IMR-90 (cell line): ENCODE data around the gene KRT9. TPM values are rescaled to one million over a fixed set of nuclear protein-coding genes. Genes with fewer than 3 reads are reported as not detected.

ENCODE experiments used
- ATAC-seq: fragments of 200-7000 bp; cut with Tn5 transposase; 2 replicates; pipeline ENCODE4 v1.9.1; 2020; ENCODE audit warnings: low read depth, mild to moderate bottlenecking, moderate library complexity
- BruUV-seq: library from RNA; stranded (reverse); fragments of 400-500 nt; replicated peaks from 2 replicates; lab custom pipeline; 2021; lab: Mats Ljungman, UMichigan
- CTCF ChIA-PET: fragments of 300-600 bp; formaldehyde crosslinking; extraction: SDS; loops from one replicate; lab custom pipeline; 2021; ENCODE audit warnings: antibody characterized with exemption; lab: Yijun Ruan, JAX
- POLR2A ChIA-PET: fragments of 300-600 bp; sonication (Branson Sonifier 250); formaldehyde crosslinking; loops from one replicate; lab custom pipeline; 2022; ENCODE audit warnings: antibody characterized with exemption; ENCODE audit not compliant: unreplicated experiment; lab: Charles Lee
- DNase-seq: peaks from one replicate; pipeline ENCODE4 v3.0.0; 2013
- H2AFZ ChIP-seq: replicated peaks from 2 replicates; pipeline ENCODE3; 2013; ENCODE audit warnings: low read length, mild to moderate bottlenecking; ENCODE audit not compliant: poor library complexity
- H2AK5ac ChIP-seq: 2 replicates; pipeline ENCODE4 v1.6.1; 2013; ENCODE audit warnings: low read depth, low read length, inconsistent platforms
- H2AK9ac ChIP-seq: replicated peaks from 2 replicates; pipeline ENCODE3; 2013; ENCODE audit warnings: mild to moderate bottlenecking, low read depth, low read length, moderate library complexity; ENCODE audit not compliant: poor library complexity
- H2BK120ac ChIP-seq: 2 replicates; pipeline ENCODE4 v1.6.1; 2013; ENCODE audit warnings: low read depth, low read length, inconsistent platforms
- H2BK15ac ChIP-seq: 3 replicates; pipeline ENCODE4 v1.6.1; 2013; ENCODE audit warnings: low read depth, low read length, inconsistent platforms
- H2BK20ac ChIP-seq: 2 replicates; pipeline ENCODE4 v1.6.1; 2013; ENCODE audit warnings: low read depth, mild to moderate bottlenecking, inconsistent platforms, low read length, moderate library complexity
- H2BK5ac ChIP-seq: 2 replicates; pipeline ENCODE4 v1.6.1; 2013; ENCODE audit warnings: mild to moderate bottlenecking, low read depth, low read length, inconsistent platforms; ENCODE audit not compliant: poor library complexity, severe bottlenecking
- H3K14ac ChIP-seq: replicated peaks from 2 replicates; pipeline ENCODE4 v1.6.1; 2013; ENCODE audit warnings: low read depth, low read length, inconsistent platforms
- H3K18ac ChIP-seq: 2 replicates; pipeline ENCODE4 v1.6.1; 2013; ENCODE audit warnings: low read depth, low read length, control low read depth
- H3K23ac ChIP-seq: 2 replicates; pipeline ENCODE4 v1.6.1; 2013; ENCODE audit warnings: low read depth, low read length, inconsistent platforms
- H3K27ac ChIP-seq: 2 replicates; pipeline ENCODE4 v1.5.1; 2013; ENCODE audit warnings: mild to moderate bottlenecking, control low read depth, low read length; ENCODE audit not compliant: insufficient read depth
- H3K27me3 ChIP-seq: 2 replicates; pipeline ENCODE4 v1.6.1; 2013; ENCODE audit warnings: low read length; ENCODE audit not compliant: control insufficient read depth, insufficient read depth
- H3K36me3 ChIP-seq: 2 replicates; pipeline ENCODE4 v1.6.1; 2013; ENCODE audit warnings: low read length, mixed read lengths; ENCODE audit not compliant: control insufficient read depth, insufficient read depth
- H3K4ac ChIP-seq: 2 replicates; pipeline ENCODE4 v1.6.1; 2013; ENCODE audit warnings: low read depth, low read length, inconsistent platforms
- H3K4me1 ChIP-seq: 2 replicates; pipeline ENCODE4 v1.6.1; 2013; ENCODE audit warnings: low read length, mixed read lengths; ENCODE audit not compliant: control insufficient read depth, insufficient read depth
- H3K4me2 ChIP-seq: 2 replicates; pipeline ENCODE4 v1.6.1; 2013; ENCODE audit warnings: low read depth, mild to moderate bottlenecking, control low read depth, low read length, moderate library complexity
- H3K4me3 ChIP-seq: 2 replicates; pipeline ENCODE4 v1.5.1; 2013; ENCODE audit warnings: low read depth, mild to moderate bottlenecking, control low read depth, low read length, moderate library complexity; ENCODE audit not compliant: insufficient read depth
- H3K56ac ChIP-seq: 2 replicates; pipeline ENCODE4 v1.6.1; 2013; ENCODE audit warnings: low read length, inconsistent platforms; ENCODE audit not compliant: insufficient read depth; ENCODE audit errors: extremely low read depth
- H3K79me1 ChIP-seq, 2 experiments: 2 replicates each; pipeline ENCODE4 v1.6.1; 2013; ENCODE audit warnings: low read length in 2 of 2, inconsistent platforms in 1 of 2, low read depth in 1 of 2
- H3K9ac ChIP-seq: 2 replicates; pipeline ENCODE4 v1.6.1; 2013; ENCODE audit warnings: low read depth, low read length, control low read depth
- H3K9me1 ChIP-seq: 2 replicates; pipeline ENCODE4 v1.6.1; 2013; ENCODE audit warnings: low read length, inconsistent platforms; ENCODE audit not compliant: insufficient read depth
- H3K9me3 ChIP-seq: 2 replicates; pipeline ENCODE4 v1.6.1; 2013; ENCODE audit warnings: low read length; ENCODE audit not compliant: control insufficient read depth, insufficient read depth
- H4K20me1 ChIP-seq: 2 replicates; pipeline ENCODE4 v1.6.1; 2013; ENCODE audit warnings: low read length, inconsistent platforms; ENCODE audit not compliant: insufficient read depth
- H4K5ac ChIP-seq: 2 replicates; pipeline ENCODE4 v1.6.1; 2013; ENCODE audit warnings: mild to moderate bottlenecking, low read depth, low read length, control low read depth
- H4K8ac ChIP-seq, 2 experiments: 2 replicates each; pipeline ENCODE4 v1.6.1; 2013; ENCODE audit warnings: low read depth in 2 of 2, low read length in 2 of 2, control low read depth in 1 of 2, inconsistent platforms in 1 of 2
- H4K91ac ChIP-seq: 2 replicates; pipeline ENCODE4 v1.6.1; 2013; ENCODE audit warnings: low read depth, low read length, inconsistent platforms; ENCODE audit not compliant: insufficient read depth
- BHLHE40 ChIP-seq: fragments of 150-350 bp; IDR thresholded peaks from 2 replicates; pipeline ENCODE4 v1.6.1; 2016; ENCODE audit warnings: mild to moderate bottlenecking, low read depth, low read length
- CEBPB ChIP-seq: IDR thresholded peaks from 2 replicates; pipeline ENCODE4 v1.6.1; 2012; ENCODE audit warnings: low read depth, low read length, improper control_type of control experiment
- CHD1 ChIP-seq: IDR thresholded peaks from 2 replicates; pipeline ENCODE4 v1.6.1; 2012; ENCODE audit warnings: low read depth, low read length, improper control_type of control experiment
- FOS ChIP-seq: fragments of 150-350 bp; IDR thresholded peaks from 2 replicates; pipeline ENCODE4 v1.6.1; 2016; ENCODE audit warnings: low read depth, low read length
- MAFK ChIP-seq: IDR thresholded peaks from 2 replicates; pipeline ENCODE4 v1.6.1; 2012; ENCODE audit warnings: low read depth, low read length, improper control_type of control experiment
- MAZ ChIP-seq: IDR thresholded peaks from 2 replicates; pipeline ENCODE4 v1.6.1; 2012; ENCODE audit warnings: low read depth, mild to moderate bottlenecking, low read length, improper control_type of control experiment, moderate library complexity, borderline replicate concordance
- MXI1 ChIP-seq: IDR thresholded peaks from 2 replicates; pipeline ENCODE4 v1.6.1; 2012; ENCODE audit warnings: low read depth, mild to moderate bottlenecking, low read length, moderate library complexity, borderline replicate concordance
- NFE2L2 ChIP-seq: fragments of 150-350 bp; IDR thresholded peaks from 2 replicates; pipeline ENCODE4 v1.6.1; 2016; ENCODE audit warnings: low read depth, mild to moderate bottlenecking, low read length
- POLR2A ChIP-seq: IDR thresholded peaks from 2 replicates; pipeline ENCODE4 v1.6.1; 2012; ENCODE audit warnings: mild to moderate bottlenecking, low read depth, low read length
- RCOR1 ChIP-seq: IDR thresholded peaks from 2 replicates; pipeline ENCODE4 v1.6.1; 2012; ENCODE audit warnings: mild to moderate bottlenecking, low read length, improper control_type of control experiment; ENCODE audit not compliant: insufficient replicate concordance
- RFX5 ChIP-seq: IDR thresholded peaks from 2 replicates; pipeline ENCODE4 v1.8.0; 2012; ENCODE audit warnings: low read depth, mild to moderate bottlenecking, low read length, moderate library complexity
- SMC3 ChIP-seq: fragments of 150-350 bp; IDR thresholded peaks from 2 replicates; pipeline ENCODE4 v1.6.1; 2016; ENCODE audit warnings: low read depth, mild to moderate bottlenecking, antibody characterized with exemption, low read length, moderate library complexity
- WGBS, 2 experiments: methylation state at CpG; one replicate each; pipeline versions ENCODE4 v1.1.5 to v1.1.7; 2013; ENCODE audit warnings: missing lambda C conversion rate in 2 of 2; ENCODE audit not compliant: insufficient read length in 1 of 2; ENCODE audit errors: extremely low coverage in 2 of 2; 5-methylcytosine and 5-hydroxymethylcytosine counted together
- dilution Hi-C: fragments of 300-500 bp; cut with HindIII; formaldehyde crosslinking; loops from one replicate; pipeline ENCODE4 v1.14.3; 2018; ENCODE audit warnings: low sequenced_read_pairs; ENCODE audit not compliant: unreplicated experiment
- in situ Hi-C: fragments of 300-500 bp; cut with MboI; formaldehyde crosslinking; loops from 3 replicates; pipeline ENCODE4 v1.14.3; 2019; ENCODE audit warnings: low sequenced_read_pairs, inconsistent platforms, mixed read lengths
- intact Hi-C: fragments of 100-400 bp; cut with micrococcal nuclease; formaldehyde crosslinking; loops from 2 replicates; pipeline ENCODE4 v1.10.0; 2022
- polyA plus RNA-seq, 3 experiments: library from polyadenylated mRNA; depleted of rRNA; stranded (reverse); fragments of >200 nt; gene quantifications; 2 replicates each; pipeline ENCODE4 v1.2.3, GENCODE V29; 2012; ENCODE audit warnings: low replicate concordance in 1 of 3
- total RNA-seq: library from RNA; depleted of rRNA; stranded (reverse); fragments of >200 nt; gene quantifications from 2 replicates; pipeline ENCODE4 v1.2.3, GENCODE V29; 2012
- TF ChIP-seq, protein P1 (sequence below): conservative IDR thresholded peaks from 2 replicates; pipeline ENCODE4 v1.5.1; 2012; ENCODE audit warnings: mild to moderate bottlenecking, low read depth, low read length, improper control_type of control experiment
- TF ChIP-seq, protein P2 (sequence below): fragments of 150-350 bp; IDR thresholded peaks from 2 replicates; pipeline ENCODE4 v1.6.1; 2017; ENCODE audit warnings: mild to moderate bottlenecking, antibody characterized with exemption, low read length, low read depth
- TF ChIP-seq, protein P3 (sequence below): fragments of 150-350 bp; IDR thresholded peaks from 2 replicates; pipeline ENCODE4 v1.6.1; 2016; ENCODE audit warnings: low read depth, mild to moderate bottlenecking, low read length, moderate library complexity, borderline replicate concordance

Gene KRT9
- total and polyA plus RNA-seq, 2 of the 4 experiments (the other 2 are of a cell fraction) = not detected

DNA sequence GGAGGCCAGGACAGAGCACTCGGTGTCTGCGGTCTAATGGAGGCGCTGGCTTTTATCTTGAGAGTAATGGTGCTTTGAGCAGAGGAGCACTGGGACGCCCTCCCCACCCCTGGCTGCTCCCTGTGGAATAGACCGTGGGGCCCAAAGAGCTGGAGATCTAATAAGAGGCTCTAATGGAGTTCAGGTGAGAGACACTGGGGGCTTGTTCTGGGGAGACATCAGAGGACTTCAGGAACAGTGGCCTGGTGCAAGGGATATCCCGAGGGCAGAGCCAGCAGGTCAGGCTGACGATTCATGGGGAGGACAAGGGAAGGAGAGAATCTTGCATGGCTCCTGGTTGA, 34.3 kb downstream of the KRT9 start:
- peak overlapping the region; percentile 9; the same call in 1 of the 2 replicates for H4K5ac ChIP-seq
- WGBS, 2 experiments = 90% methylated on average over 2 of the region's 7 CpGs; no CpG with 5 or more reads in 1 of the 2 experiments
- H3K9ac ChIP-seq = no peak overlapping the region
- H2AK9ac ChIP-seq = peak overlapping the region; percentile 77
- H2BK20ac ChIP-seq = peak overlapping the region; percentile 74
- H3K18ac ChIP-seq = peak overlapping the region; percentile 33
- H3K4me3 ChIP-seq = no peak overlapping the region
- H2AFZ ChIP-seq = peak overlapping the region; percentile 48
- H4K91ac ChIP-seq = peak overlapping the region; percentile 70
- H3K27ac ChIP-seq = no peak overlapping the region
- H2BK120ac ChIP-seq = peak overlapping the region; percentile 77; the same call in 1 of the 2 replicates
- in situ Hi-C loops = no loop called here
- peak overlapping the region; percentile 10 for H3K14ac ChIP-seq
- no peak overlapping the region for H3K56ac ChIP-seq
- H3K23ac ChIP-seq = 0 out of 2 replicates have a peak overlapping the region, but pooled peaks have one; percentile 56
- peak overlapping the region; percentile 92 for H2AK5ac ChIP-seq
- no peak overlapping the region for H2BK5ac ChIP-seq
- no peaks in the 10 kb centered on the region for H3K9me3 ChIP-seq
- peak overlapping the region; percentile 29 to 62; a peak in 2 of 4 replicates for H4K8ac ChIP-seq
- CTCF ChIA-PET = interaction anchor here (0.6 to 1.6 kb wide), 2 partner anchors 11 kb away, joined by 3 to 7 read pairs; no protein-coding TSS in a partner anchor
- POLR2A ChIA-PET = no interaction called here
- H3K4me2 ChIP-seq = no peak overlapping the region
- peak overlapping the region; percentile 68 for H3K4ac ChIP-seq
- peak overlapping the region; percentile 32; the same call in 2 of the 3 replicates for H2BK15ac ChIP-seq
- peaks cover 16% of the 10 kb centered on the region for H3K4me1 ChIP-seq
- no peaks in the 10 kb centered on the region for H3K79me1 ChIP-seq
- no peaks in the 10 kb centered on the region for H3K27me3 ChIP-seq
- intact Hi-C loops = no loop called here
- dilution Hi-C loops = no loop called here
- H3K9me1 ChIP-seq = peaks cover 11% of the 10 kb centered on the region
- BruUV-seq = no TSS peak
- no peak for TF ChIP-seq MAFK
- TF ChIP-seq MXI1 = no peak
- no peak for TF ChIP-seq POLR2A
- no peak for TF ChIP-seq MAZ
- TF ChIP-seq RFX5 = no peak
- TF ChIP-seq, protein P1, sequence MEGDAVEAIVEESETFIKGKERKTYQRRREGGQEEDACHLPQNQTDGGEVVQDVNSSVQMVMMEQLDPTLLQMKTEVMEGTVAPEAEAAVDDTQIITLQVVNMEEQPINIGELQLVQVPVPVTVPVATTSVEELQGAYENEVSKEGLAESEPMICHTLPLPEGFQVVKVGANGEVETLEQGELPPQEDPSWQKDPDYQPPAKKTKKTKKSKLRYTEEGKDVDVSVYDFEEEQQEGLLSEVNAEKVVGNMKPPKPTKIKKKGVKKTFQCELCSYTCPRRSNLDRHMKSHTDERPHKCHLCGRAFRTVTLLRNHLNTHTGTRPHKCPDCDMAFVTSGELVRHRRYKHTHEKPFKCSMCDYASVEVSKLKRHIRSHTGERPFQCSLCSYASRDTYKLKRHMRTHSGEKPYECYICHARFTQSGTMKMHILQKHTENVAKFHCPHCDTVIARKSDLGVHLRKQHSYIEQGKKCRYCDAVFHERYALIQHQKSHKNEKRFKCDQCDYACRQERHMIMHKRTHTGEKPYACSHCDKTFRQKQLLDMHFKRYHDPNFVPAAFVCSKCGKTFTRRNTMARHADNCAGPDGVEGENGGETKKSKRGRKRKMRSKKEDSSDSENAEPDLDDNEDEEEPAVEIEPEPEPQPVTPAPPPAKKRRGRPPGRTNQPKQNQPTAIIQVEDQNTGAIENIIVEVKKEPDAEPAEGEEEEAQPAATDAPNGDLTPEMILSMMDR = no peak
- no peak for TF ChIP-seq SMC3
- no peak for TF ChIP-seq RCOR1
- TF ChIP-seq, protein P2, sequence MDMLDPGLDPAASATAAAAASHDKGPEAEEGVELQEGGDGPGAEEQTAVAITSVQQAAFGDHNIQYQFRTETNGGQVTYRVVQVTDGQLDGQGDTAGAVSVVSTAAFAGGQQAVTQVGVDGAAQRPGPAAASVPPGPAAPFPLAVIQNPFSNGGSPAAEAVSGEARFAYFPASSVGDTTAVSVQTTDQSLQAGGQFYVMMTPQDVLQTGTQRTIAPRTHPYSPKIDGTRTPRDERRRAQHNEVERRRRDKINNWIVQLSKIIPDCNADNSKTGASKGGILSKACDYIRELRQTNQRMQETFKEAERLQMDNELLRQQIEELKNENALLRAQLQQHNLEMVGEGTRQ = no peak
- TF ChIP-seq, protein P3, sequence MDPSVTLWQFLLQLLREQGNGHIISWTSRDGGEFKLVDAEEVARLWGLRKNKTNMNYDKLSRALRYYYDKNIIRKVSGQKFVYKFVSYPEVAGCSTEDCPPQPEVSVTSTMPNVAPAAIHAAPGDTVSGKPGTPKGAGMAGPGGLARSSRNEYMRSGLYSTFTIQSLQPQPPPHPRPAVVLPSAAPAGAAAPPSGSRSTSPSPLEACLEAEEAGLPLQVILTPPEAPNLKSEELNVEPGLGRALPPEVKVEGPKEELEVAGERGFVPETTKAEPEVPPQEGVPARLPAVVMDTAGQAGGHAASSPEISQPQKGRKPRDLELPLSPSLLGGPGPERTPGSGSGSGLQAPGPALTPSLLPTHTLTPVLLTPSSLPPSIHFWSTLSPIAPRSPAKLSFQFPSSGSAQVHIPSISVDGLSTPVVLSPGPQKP = no peak
- TF ChIP-seq FOS = no peak
- no peak for TF ChIP-seq CEBPB
- TF ChIP-seq BHLHE40 = no peak
- TF ChIP-seq CHD1 = no peak
- TF ChIP-seq NFE2L2 = no peak
- DNase-seq (no peak), ATAC-seq (no peak)
- no peaks in the 10 kb centered on the region for H4K20me1 ChIP-seq
- H3K36me3 ChIP-seq = no peaks in the 10 kb centered on the region
